GM19238 (cell line): ENCODE results near the gene ELF1.
"Not testable (repeated sequence)": the region's sequence is repeated elsewhere in the genome, so short reads cannot be mapped to it uniquely, and the experiment has no call there.

ENCODE experiments used
- DNase-seq: peaks from one replicate; pipeline ENCODE4 v3.0.0; 2011; ENCODE audit warnings: low spot score; ENCODE audit not compliant: insufficient read length

Gene ELF1

GRCh38 chr13:40983259-40983658 is 35.9 kb downstream of the ELF1 start:
- no peak for DNase-seq

DNA sequence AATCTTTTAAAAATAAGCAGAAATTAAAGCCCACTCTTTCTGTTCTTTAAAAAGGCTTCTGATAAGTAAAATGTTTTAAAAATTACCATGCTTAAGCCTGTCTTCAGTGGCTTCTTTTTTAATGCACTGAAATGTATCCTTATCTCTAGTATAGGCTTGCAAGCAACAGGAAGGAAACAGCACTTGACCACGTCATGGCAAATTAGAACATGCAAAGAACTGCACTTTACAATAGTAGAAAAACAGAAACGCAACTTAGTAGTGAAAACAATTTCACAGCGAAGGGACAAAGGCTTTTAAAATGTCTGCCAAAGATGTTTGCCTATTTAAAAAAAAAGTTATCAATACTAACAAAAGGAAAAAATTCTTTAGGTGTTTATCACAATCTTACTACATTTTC is 36.3 kb downstream of the ELF1 start:
- no peak for DNase-seq

GRCh38 chr13:40981949-40982348 is 37.2 kb downstream of the ELF1 start:
- DNase-seq, result no peak

- DNase-seq, result no peak
Observed at GRCh38 chr13:40981361-40981760, 37.8 kb downstream of the ELF1 start.

DNA sequence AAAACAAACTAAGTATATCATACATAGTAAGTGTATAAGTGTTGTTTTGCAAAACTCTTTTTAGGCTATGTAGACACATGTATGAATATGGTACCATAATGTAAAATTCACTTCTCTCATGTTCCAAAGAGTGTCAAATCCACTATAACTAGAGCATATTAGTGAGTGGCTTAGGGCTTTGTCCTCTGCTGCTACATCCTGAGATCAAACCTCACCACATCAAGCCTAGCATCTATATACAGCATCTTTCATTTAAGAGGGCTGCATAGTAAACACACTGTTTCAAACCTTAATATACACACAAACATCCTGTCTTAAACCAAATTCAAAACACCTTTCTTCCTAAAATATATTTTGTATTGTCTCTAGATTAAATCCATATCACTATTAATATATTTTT is 38.7 kb downstream of the ELF1 start:
- DNase-seq, result no peak

DNA sequence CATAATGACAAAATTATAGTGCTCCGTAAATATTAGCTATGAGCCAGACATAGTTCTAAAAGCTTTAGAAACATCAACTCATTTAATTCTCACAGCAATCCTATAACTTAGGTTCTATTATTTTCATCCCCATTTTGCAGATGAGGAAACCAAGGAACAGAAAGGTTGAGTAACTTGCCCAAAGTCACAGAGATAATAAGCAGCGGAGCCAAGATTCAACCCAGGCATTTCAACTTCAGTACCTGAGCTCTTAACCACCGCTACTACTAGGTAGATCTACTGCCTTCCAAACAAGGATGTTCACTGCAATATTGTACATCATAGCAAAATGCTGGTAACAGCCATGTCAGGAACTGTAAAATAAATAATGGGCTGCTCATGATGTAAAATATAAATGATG is 39.9 kb downstream of the ELF1 start:
- DNase-seq, result no peak

GRCh38 chr13:40978109-40978508 is 41.0 kb downstream of the ELF1 start:
- DNase-seq, result not testable (repeated sequence)

DNA sequence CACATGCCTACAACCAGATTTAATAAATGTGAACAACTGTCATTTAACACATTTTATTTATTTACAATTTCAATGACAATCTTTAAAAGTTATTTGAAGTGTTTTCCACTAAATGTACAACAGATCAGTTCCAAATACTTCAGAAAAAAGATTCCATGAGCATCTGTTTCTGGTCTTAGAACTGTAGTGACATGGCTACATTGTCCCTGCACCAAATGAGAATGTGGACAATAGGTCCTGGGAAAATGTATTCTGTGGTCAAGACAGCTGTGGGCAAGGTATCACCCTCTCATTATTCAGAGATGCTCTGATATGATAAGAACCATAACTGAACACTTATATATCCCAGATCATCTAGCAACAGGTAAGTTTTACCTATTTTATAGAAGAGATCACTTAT is 43.7 kb downstream of the ELF1 start:
- DNase-seq, result no peak

- no peak for DNase-seq
Observed at GRCh38 chr13:40974460-40975407, 44.4 kb downstream of the ELF1 start.

- no peak for DNase-seq
Observed at GRCh38 chr13:40973409-40973808, 45.7 kb downstream of the ELF1 start.

- no peak for DNase-seq
Observed at GRCh38 chr13:40971321-40971720, 47.8 kb downstream of the ELF1 start.

DNA sequence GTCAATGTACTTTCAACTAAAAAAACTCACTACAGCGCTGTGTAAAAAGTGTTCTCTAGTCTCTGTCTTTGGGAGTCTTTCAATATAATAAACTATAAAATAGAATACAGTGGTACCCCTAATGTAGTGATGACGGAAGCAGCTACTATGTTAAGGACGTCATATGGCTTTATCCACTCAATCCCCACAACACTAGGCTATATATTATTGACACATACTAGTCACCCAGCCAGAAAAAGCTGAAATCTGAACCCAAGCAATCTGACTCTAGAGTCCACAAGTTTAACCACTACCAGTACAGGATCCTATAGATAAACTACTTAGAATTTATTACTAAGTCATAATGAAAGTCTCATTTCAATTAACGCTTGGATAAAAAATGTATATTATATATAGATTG is 48.3 kb downstream of the ELF1 start:
- no peak for DNase-seq

DNA sequence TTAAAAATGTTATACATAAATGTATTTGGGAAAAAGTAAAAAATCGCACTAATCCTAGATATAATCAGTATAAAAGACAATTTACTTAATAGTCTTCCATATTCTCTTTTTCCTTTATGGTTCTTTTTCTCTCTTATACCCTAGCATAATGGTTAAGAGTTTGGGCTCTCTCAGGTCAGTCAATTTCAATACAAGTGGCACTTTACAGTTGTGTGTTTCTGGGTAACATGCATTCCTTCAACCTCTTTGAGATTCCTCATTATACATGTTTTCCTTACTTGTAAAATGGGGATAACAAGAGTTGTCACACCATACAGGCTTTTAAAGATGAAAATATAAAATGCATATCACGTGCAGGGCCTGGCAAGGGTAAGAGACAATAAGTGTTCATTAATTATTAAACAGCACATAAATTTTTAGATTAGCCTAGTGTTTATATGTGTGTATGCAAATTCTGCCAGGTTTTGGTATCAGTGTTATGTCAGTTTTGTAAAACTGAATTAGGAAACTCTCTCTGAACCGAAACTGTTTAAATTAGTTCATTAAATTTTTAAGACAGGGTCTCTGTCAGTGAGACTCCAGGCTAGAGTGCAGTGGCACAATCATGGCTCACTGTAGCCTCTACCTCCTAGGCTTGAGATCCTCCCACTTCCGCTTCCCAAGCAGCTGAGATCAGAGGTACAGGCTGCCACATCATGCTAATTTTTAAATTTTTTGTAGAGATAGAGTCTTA is 49.8 kb downstream of the ELF1 start:
- no peak for DNase-seq

- DNase-seq, result no peak
Observed at GRCh38 chr13:40968416-40969000, 50.6 kb downstream of the ELF1 start.

GRCh38 chr13:40966298-40966697 is 52.8 kb downstream of the ELF1 start:
- no peak for DNase-seq

DNA sequence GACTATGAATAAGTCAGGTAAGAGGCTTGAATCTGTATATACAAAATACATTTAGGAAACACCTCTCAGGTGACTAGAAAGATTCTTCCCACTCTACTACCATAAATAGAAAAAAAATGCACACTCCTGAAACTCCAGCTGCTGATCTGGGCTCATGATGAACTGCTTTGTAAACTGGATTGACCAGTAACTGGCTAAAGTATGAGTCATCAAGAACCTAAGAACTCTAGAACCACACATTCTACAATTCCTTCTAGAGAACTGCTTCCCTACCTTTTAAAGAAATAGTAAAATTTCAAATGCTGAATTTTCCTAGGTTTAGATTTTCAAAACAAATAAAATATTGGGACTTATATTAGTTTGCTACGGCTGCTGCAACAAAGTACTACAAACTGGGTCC is 55.2 kb downstream of the ELF1 start:
- DNase-seq, result no peak

DNA sequence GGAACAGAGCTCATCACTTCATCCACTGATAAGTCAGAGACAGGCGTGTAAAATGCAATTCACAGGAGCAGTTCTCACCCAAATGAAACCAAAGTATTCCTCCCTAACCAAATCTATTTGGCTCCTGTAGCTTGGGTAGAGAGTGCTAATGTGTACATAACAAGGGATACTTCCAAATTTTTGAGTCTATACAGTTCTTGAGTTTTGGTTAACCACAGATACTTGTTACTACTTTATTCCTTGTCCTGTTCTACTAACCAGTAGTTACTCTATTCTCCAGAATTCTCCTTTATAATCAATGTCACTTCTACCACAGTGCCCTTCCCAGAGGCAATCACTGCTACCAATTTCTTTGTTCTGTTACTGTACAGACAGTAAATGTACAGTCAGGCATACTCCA is 57.3 kb downstream of the ELF1 start:
- DNase-seq, result no peak

DNA sequence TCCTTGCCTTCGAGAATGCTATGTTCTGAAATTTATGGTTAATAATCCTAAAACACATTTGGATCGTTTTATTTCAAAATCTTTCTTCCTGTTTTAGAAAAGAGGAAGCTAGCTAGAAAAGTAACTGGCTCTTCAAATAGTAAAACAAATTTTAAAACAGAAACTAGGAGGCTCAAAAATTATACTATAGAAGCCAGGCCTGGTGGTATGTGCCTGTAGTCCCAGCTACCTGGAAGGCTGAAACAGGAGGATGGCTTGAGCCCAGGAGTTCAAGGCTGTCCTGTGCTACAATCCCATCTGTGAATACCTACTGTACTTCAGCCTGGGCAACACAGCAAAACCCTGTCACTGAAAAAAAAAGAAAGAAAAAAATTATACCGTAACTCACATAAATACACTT is 57.9 kb downstream of the ELF1 start:
- no peak for DNase-seq

DNA sequence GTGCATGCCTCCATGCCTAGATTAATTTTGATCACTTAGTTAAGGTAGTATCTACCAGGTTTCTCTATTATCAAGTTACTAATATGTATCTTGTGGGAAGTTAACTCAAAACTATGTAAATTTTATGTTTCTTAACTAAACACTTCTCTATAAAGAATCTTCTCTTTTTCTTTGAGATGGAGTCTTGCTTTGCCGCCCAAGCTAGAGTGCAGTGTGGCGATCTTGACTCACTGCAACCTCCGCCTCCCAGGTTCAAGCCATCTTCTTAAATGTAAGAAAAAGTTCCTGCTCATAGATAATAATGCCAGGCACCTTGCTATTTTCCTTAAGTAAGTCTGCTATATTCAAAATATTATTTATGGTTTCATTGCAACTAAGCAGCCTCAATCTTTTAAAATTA is 58.4 kb downstream of the ELF1 start:
- DNase-seq, result no peak

DNA sequence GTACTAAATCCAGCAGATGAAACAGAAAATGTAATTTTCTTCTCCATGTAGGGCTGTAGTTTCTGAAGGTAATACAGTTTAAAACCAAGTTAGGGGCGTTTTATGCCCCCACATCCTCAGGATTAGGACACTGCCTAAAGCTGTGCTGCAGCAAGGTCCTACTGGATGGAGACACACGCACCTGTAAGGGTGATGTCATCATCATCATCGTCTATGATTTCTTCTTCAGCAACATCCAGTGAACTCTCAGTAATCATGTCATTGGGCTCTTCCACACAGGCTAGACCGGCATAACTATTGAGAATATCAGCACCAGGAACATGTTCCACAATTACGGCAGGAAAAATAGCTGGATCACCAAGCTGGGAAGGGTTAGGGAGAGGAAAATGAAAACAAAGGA is 60.5 kb downstream of the ELF1 start:
- DNase-seq, result no peak

GRCh38 chr13:40946485-40946884 is 72.6 kb downstream of the ELF1 start:
- DNase-seq, result no peak

- DNase-seq, result no peak
Observed at GRCh38 chr13:40943073-40943472, 76.0 kb downstream of the ELF1 start.
